ENCODE results near the gene SPECC1.

- no peak for TF ChIP-seq POLR2A (IDR thresholded peaks at IDR 0.05)
- TF ChIP-seq, protein P1, sequence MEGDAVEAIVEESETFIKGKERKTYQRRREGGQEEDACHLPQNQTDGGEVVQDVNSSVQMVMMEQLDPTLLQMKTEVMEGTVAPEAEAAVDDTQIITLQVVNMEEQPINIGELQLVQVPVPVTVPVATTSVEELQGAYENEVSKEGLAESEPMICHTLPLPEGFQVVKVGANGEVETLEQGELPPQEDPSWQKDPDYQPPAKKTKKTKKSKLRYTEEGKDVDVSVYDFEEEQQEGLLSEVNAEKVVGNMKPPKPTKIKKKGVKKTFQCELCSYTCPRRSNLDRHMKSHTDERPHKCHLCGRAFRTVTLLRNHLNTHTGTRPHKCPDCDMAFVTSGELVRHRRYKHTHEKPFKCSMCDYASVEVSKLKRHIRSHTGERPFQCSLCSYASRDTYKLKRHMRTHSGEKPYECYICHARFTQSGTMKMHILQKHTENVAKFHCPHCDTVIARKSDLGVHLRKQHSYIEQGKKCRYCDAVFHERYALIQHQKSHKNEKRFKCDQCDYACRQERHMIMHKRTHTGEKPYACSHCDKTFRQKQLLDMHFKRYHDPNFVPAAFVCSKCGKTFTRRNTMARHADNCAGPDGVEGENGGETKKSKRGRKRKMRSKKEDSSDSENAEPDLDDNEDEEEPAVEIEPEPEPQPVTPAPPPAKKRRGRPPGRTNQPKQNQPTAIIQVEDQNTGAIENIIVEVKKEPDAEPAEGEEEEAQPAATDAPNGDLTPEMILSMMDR (IDR thresholded peaks at IDR 0.05): no peak
Measured at GRCh38 chr17:20234276-20234675, 225.1 kb downstream of the SPECC1 start.
